Activated CD8-positive, alpha-beta T cell treated with anti-CD3 and anti-CD28 coated beads for 36 hours (primary cell): ENCODE data around the gene PDCL3. TPM values are rescaled to one million over a fixed set of nuclear protein-coding genes. Genes with fewer than 3 reads are reported as not detected.

Experiments
- ATAC-seq: fragments of 200-7000 bp; cut with Tn5 transposase; one replicate; pipeline ENCODE4 v1.10.0; 2021; ENCODE audit warnings: mild to moderate bottlenecking, moderate library complexity
- CTCF ChIA-PET: fragments of 350-600 bp; sonication (Branson Sonifier 250); formaldehyde crosslinking; loops from one replicate; lab custom pipeline; 2021; ENCODE audit warnings: antibody characterized with exemption; lab: Charles Lee
- POLR2A ChIA-PET: fragments of 350-600 bp; sonication (Branson Sonifier 250); formaldehyde crosslinking; loops from one replicate; lab custom pipeline; 2021; ENCODE audit warnings: antibody characterized with exemption; lab: Charles Lee
- DNase-seq: peaks from one replicate; pipeline ENCODE4 v3.0.0-alpha.2; 2020
- H3K27ac Mint-ChIP-seq: one replicate; pipeline ENCODE4 v1.8.0; 2021; ENCODE audit warnings: mild to moderate bottlenecking, mixed read lengths
- H3K27me3 Mint-ChIP-seq: one replicate; pipeline ENCODE4 v1.8.0; 2021; ENCODE audit warnings: mixed read lengths
- H3K36me3 Mint-ChIP-seq: one replicate; pipeline ENCODE4 v1.8.0; 2021; ENCODE audit warnings: low read depth, mixed read lengths
- H3K4me1 Mint-ChIP-seq: one replicate; pipeline ENCODE4 v1.8.0; 2021; ENCODE audit warnings: low read depth, mixed read lengths
- H3K4me3 Mint-ChIP-seq: one replicate; pipeline ENCODE4 v1.8.0; 2021; ENCODE audit warnings: mild to moderate bottlenecking, moderate library complexity, mixed read lengths
- H3K9me3 Mint-ChIP-seq: one replicate; pipeline ENCODE4 v1.8.0; 2021; ENCODE audit warnings: mixed read lengths
- CTCF ChIP-seq: fragments of 200-600 bp; IDR thresholded peaks from one replicate; pipeline ENCODE4 v1.8.0; 2022; ENCODE audit warnings: antibody characterized with exemption, mild to moderate bottlenecking
- intact Hi-C: fragments of 100-400 bp; cut with micrococcal nuclease; formaldehyde crosslinking; loops from one replicate; pipeline ENCODE4 v1.10.0; 2022
- total RNA-seq, 2 experiments: library from RNA; stranded (reverse); gene quantifications; one replicate each; pipeline ENCODE4 v1.2.3, GENCODE V29; 2021

The PDCL3 gene
- total RNA-seq, 2 experiments from 2014 or later: 31.9 to 35.7 TPM

- Mint-ChIP-seq H3K9me3 (no peaks in the 10 kb centered on the region), H3K36me3 (peaks cover 15% of the 10 kb centered on the region), H3K4me1 (peaks cover 33% of the 10 kb centered on the region), H3K27ac (peak overlapping the region; percentile 90), H3K4me3 (peak overlapping the region; percentile 87), H3K27me3 (no peaks in the 10 kb centered on the region)
- ATAC-seq: no peak
- intact Hi-C loops: loop anchor here (5.0 kb wide), 1 partner anchor 146 kb away; the partner anchor contains the start of gene CHST10
- TF ChIP-seq CTCF: no peak
- ChIA-PET POLR2A (interaction anchor here (0.6 to 3.5 kb wide), 6 partner anchors 11 to 486 kb away, joined by 3 to 24 read pairs (median 8); partner anchors contain the start of gene RPL31), CTCF (interaction anchor here (0.6 to 1.6 kb wide), 6 partner anchors 8 to 31 kb away, joined by 3 to 5 read pairs (median 3); no protein-coding TSS in a partner anchor)
- DNase-seq: no peak
Observed at GRCh38 chr2:100563407-100564247, 834 bp downstream of the PDCL3 start.

GRCh38 chr2:100568989-100569388 lies 6.2 kb downstream of the PDCL3 start:
- intact Hi-C loops: no loop called here
- no peak for TF ChIP-seq CTCF
- ATAC-seq (no peak), DNase-seq (no peak)
- Mint-ChIP-seq H3K4me1 (peaks cover 26% of the 10 kb centered on the region), H3K27me3 (no peaks in the 10 kb centered on the region), H3K9me3 (no peaks in the 10 kb centered on the region), H3K36me3 (peaks cover 39% of the 10 kb centered on the region), H3K27ac (peak overlapping the region; percentile 13), H3K4me3 (no peak overlapping the region)
- CTCF ChIA-PET: no interaction called here
- POLR2A ChIA-PET: no interaction called here

- no peaks in the 10 kb centered on the region for H3K27me3 Mint-ChIP-seq
- CTCF ChIA-PET: interaction anchor here (1.2 kb wide), 1 partner anchor 9 kb away, joined by 3 read pairs; the partner anchor contains the start of gene PDCL3
Observed at GRCh38 chr2:100571668-100572067, 8.9 kb downstream of the PDCL3 start.

GRCh38 chr2:100577777-100578176 lies 15.0 kb downstream of the PDCL3 start:
- Mint-ChIP-seq H3K4me3 (no peak overlapping the region), H3K4me1 (peaks cover 23% of the 10 kb centered on the region), H3K36me3 (peaks cover 22% of the 10 kb centered on the region), H3K27ac (no peak overlapping the region), H3K27me3 (no peaks in the 10 kb centered on the region), H3K9me3 (no peaks in the 10 kb centered on the region)
- intact Hi-C loops: no loop called here
- DNase-seq (no peak), ATAC-seq (no peak)
- POLR2A ChIA-PET: interaction anchor here (0.6 kb wide), 1 partner anchor 1116 kb away, joined by 3 read pairs; no protein-coding TSS in a partner anchor
- TF ChIP-seq CTCF: no peak
- CTCF ChIA-PET: interaction anchor here (1.1 to 3.5 kb wide), 2 partner anchors 15 to 17 kb away, joined by 3 to 13 read pairs; partner anchors contain the start of gene PDCL3

More at GRCh38 chr2:100571668-100572067, 8.9 kb downstream of the PDCL3 start:
- Mint-ChIP-seq H3K27ac (no peak overlapping the region), H3K4me1 (peaks cover 9% of the 10 kb centered on the region), H3K9me3 (no peaks in the 10 kb centered on the region), H3K36me3 (peaks cover 46% of the 10 kb centered on the region), H3K4me3 (no peak overlapping the region)
- POLR2A ChIA-PET: interaction anchor here (1.2 kb wide), 1 partner anchor 155 kb away, joined by 3 read pairs; no protein-coding TSS in a partner anchor
- TF ChIP-seq CTCF: no peak
- DNase-seq (no peak), ATAC-seq (no peak)
- intact Hi-C loops: no loop called here
